Measurements from ENCODE around the gene ZNF366.

Gene ZNF366

DNA sequence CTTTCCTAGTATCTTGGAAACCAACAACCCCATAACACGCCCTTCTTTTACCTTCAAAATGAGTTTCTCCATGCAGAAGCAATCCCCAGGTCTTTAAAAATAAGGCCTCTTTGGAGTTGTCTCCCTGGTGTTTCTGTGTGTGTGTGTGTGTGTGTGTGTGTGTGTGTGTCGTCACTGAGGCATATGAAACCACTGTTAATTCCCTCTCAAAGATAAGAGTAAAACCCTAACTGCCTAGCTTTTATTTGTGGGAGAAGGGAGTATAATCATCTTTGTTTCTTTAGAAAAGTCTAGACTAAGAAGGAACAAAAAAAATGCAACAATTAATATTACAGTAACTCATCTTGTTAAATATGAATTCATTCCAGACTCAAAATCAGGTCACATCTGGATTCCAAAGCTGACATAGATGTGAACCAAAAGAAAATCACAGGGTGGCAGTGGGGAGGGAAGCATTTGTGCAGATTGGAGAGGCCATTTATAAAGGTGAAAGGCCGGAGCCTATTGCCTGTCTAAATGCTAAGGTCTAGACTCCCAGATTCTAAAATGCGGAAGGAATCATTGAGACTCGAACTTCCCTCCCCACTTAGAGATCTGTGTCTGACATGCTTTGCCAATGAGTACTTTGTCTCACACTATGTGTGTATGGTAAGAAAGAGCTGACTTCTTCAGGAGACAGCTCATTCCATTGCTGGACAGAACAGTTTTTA lies 91.4 kb downstream of the ZNF366 start:
- CTCF ChIA-PET, result interaction anchor here (0.9 to 1.8 kb wide), 3 partner anchors 17 to 108 kb away, joined by 3 to 7 read pairs (median 3); no protein-coding TSS in a partner anchor
- POLR2A ChIA-PET, result no interaction called here
- no peak overlapping the region for H3K4me3 ChIP-seq (ENCODE audit: low read depth, low read length)
- DNase-seq (ENCODE audit: low read depth, low spot score), result no peak
- TF ChIP-seq, protein P1, sequence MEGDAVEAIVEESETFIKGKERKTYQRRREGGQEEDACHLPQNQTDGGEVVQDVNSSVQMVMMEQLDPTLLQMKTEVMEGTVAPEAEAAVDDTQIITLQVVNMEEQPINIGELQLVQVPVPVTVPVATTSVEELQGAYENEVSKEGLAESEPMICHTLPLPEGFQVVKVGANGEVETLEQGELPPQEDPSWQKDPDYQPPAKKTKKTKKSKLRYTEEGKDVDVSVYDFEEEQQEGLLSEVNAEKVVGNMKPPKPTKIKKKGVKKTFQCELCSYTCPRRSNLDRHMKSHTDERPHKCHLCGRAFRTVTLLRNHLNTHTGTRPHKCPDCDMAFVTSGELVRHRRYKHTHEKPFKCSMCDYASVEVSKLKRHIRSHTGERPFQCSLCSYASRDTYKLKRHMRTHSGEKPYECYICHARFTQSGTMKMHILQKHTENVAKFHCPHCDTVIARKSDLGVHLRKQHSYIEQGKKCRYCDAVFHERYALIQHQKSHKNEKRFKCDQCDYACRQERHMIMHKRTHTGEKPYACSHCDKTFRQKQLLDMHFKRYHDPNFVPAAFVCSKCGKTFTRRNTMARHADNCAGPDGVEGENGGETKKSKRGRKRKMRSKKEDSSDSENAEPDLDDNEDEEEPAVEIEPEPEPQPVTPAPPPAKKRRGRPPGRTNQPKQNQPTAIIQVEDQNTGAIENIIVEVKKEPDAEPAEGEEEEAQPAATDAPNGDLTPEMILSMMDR (IDR thresholded peaks at IDR 0.05; ENCODE audit: insufficient read depth, low read length, missing control alignments), result no peak

DNA sequence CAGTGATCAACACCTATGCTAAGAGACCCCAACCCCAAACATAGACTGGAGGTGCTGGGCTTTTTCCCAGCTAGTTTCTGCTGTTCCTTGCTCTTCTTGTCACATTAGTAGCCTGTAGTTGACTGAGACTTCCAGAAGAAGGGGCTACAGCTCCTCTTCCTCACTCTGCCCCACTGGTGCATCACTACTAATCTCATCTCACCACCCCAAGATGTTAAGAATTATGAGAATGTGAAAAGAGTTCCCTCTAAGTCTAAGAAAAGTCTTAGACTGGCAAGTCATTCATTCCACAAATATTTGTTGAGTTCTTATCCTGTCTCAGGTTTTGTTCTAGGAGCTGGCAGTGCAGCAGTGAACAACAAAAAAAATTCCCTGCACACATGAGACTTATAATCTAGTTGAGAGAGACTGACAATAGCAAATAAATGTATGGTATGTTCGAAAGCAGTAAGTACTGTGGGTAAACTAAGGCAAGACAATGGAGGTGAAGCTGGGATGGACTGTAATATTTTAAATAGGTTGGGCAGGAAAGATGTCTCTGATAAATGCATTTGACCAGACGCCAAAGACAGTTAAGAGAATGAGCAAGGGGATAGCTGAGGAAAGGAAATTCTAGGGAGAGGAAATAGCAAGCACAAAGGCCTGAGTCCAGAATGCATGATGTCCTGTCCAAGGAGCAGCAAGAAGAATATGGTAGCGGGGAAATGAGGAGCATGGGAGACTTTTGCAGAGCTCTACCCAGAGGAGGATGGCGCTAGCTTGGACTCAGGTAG lies 94.7 kb downstream of the ZNF366 start:
- H3K4me3 ChIP-seq (ENCODE audit: low read depth, low read length), result no peak overlapping the region
- ChIA-PET POLR2A (interaction anchor here (0.6 to 0.9 kb wide), 2 partner anchors 50 to 111 kb away, joined by 3 read pairs; no protein-coding TSS in a partner anchor), CTCF (interaction anchor here (0.8 to 2.9 kb wide), 17 partner anchors 9 to 210 kb away, joined by 3 to 48 read pairs (median 3); no protein-coding TSS in a partner anchor)
- TF ChIP-seq, protein P1 (IDR thresholded peaks at IDR 0.05; ENCODE audit: insufficient read depth, low read length, missing control alignments), result peak; percentile 63
- DNase-seq (ENCODE audit: low read depth, low spot score), result peak; percentile 73

- TF ChIP-seq, protein P1 (IDR thresholded peaks at IDR 0.05; ENCODE audit: insufficient read depth, low read length, missing control alignments), result no peak
- ChIA-PET POLR2A (no interaction called here), CTCF (interaction anchor here (0.8 to 2.2 kb wide), 9 partner anchors 11 to 408 kb away, joined by 3 to 9 read pairs (median 4); no protein-coding TSS in a partner anchor)
- H3K4me3 ChIP-seq (ENCODE audit: low read depth, low read length), result no peak overlapping the region
- no peak for DNase-seq (ENCODE audit: low read depth, low spot score)
Observed at GRCh38 chr5:72410688-72411295, 96.4 kb downstream of the ZNF366 start.

GRCh38 chr5:72408603-72409002 lies 98.6 kb downstream of the ZNF366 start:
- no peak overlapping the region for H3K4me3 ChIP-seq (ENCODE audit: low read depth, low read length)
- DNase-seq (ENCODE audit: low read depth, low spot score), result no peak
- TF ChIP-seq, protein P1 (IDR thresholded peaks at IDR 0.05; ENCODE audit: insufficient read depth, low read length, missing control alignments), result no peak
- POLR2A ChIA-PET, result no interaction called here
- CTCF ChIA-PET, result interaction anchor here (1.3 kb wide), 1 partner anchor 116 kb away, joined by 7 read pairs; no protein-coding TSS in a partner anchor

DNA sequence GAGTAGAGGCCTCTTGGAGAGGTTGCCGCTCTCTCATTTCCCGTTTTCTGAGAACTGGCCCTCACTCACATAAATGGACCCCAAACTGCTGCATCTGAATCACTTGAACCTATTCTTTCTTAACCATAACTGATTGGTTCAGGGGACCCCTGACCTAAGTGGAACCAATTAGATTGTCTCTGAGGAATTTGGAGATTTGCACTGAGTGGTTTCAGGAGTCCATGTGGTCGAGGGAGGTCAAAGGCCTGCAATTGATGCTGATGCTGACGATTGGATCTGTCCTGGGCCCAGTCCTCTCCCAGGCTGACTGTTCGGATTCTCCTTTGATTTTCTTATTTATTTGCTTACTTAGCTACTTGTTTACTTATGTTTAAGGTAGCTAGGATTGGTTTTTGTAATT lies 99.1 kb downstream of the ZNF366 start:
- CTCF ChIA-PET, result interaction anchor here (1.3 kb wide), 1 partner anchor 116 kb away, joined by 7 read pairs; no protein-coding TSS in a partner anchor
- no peak overlapping the region for H3K4me3 ChIP-seq (ENCODE audit: low read depth, low read length)
- no peak for DNase-seq (ENCODE audit: low read depth, low spot score)
- TF ChIP-seq, protein P1 (IDR thresholded peaks at IDR 0.05; ENCODE audit: insufficient read depth, low read length, missing control alignments), result no peak
- POLR2A ChIA-PET, result no interaction called here

Data from AG04449 (cell line).